A549 (cell line): ENCODE data around the gene ADGRG1. TPM values are rescaled to one million over a fixed set of nuclear protein-coding genes. Genes with fewer than 3 reads are reported as not detected.

Experiments used
- ATAC-seq, 2 experiments: fragments of 200-7000 bp in 1 of 2; fragments of >200 bp in 1 of 2; cut with Nextera tagmentation in 1 of 2; cut with Tn5 transposase in 1 of 2; 3 replicates each; pipeline versions ENCODE4 v1.8.0 to v1.9.1; 2018 to 2020; ENCODE audit warnings: mild to moderate bottlenecking in 1 of 2, moderate library complexity in 1 of 2
- CTCF ChIA-PET: fragments of 300-600 bp; sonication (Branson Sonifier 250); formaldehyde crosslinking; extraction: SDS; loops from one replicate; lab custom pipeline; 2021; ENCODE audit warnings: antibody characterized with exemption, inconsistent platforms; lab: Yijun Ruan, JAX
- POLR2A ChIA-PET: fragments of 350-600 bp; formaldehyde crosslinking; extraction: SDS; loops from one replicate; lab custom pipeline; 2021; ENCODE audit warnings: antibody characterized with exemption, inconsistent platforms; lab: Yijun Ruan, JAX
- DNase-seq, 2 experiments: peaks; one replicate each; pipeline versions ENCODE4 v3.0.0 to v3.0.0-alpha.2; 2011 to 2016; ENCODE audit warnings: low read depth in 1 of 2, low spot score in 1 of 2
- FAIRE-seq: peaks from 2 replicates; lab custom pipeline; 2011; peaks lifted over from hg19 to GRCh38; lab: Jason Lieb, UNC
- H3K27ac ChIP-seq, 2 experiments: fragments of >200 bp; sonication (Bioruptor Twin); formaldehyde crosslinking; 3 replicates each; pipeline ENCODE4 v1.5.1; 2016 to 2017
- H3K4me1 ChIP-seq: fragments of >200 bp; sonication (Bioruptor Twin); formaldehyde crosslinking; 3 replicates; pipeline ENCODE4 v1.6.1; 2016
- H3K4me2 ChIP-seq: fragments of >200 bp; sonication (Bioruptor Twin); formaldehyde crosslinking; 3 replicates; pipeline ENCODE4 v1.6.1; 2016
- H3K4me3 ChIP-seq: fragments of >200 bp; sonication (Bioruptor Twin); formaldehyde crosslinking; 3 replicates; pipeline ENCODE4 v1.5.1; 2016
- H3K9me3 ChIP-seq: fragments of >200 bp; sonication (Bioruptor Twin); formaldehyde crosslinking; 3 replicates; pipeline ENCODE4 v1.6.1; 2016
- CHD4 ChIP-seq: fragments of 200-600 bp; sonication (generic); IDR thresholded peaks from 2 replicates; pipeline ENCODE4 v1.6.1; 2016; ENCODE audit warnings: antibody characterized with exemption, mild to moderate bottlenecking, borderline replicate concordance
- FOSL2 ChIP-seq, 2 experiments: fragments of 450-650 bp in 1 of 2; fragments of >200 bp in 1 of 2; sonication (Bioruptor Twin) in 1 of 2; formaldehyde crosslinking; IDR thresholded peaks; 2 replicates each; pipeline versions ENCODE4 v1.5.0 to v1.6.1; 2016 to 2020; ENCODE audit warnings: mild to moderate bottlenecking in 1 of 2, moderate library complexity in 1 of 2
- HOXB5 ChIP-seq: fragments of 250-450 bp; sonication (Bioruptor Pico); IDR thresholded peaks from 2 replicates; pipeline ENCODE4 v1.5.0; 2020; ENCODE audit warnings: mild to moderate bottlenecking, moderate library complexity
- KDM1A ChIP-seq: fragments of 200-600 bp; sonication (generic); IDR thresholded peaks from 2 replicates; pipeline ENCODE4 v1.6.1; 2016; ENCODE audit warnings: low read depth, mild to moderate bottlenecking
- MYC ChIP-seq: IDR thresholded peaks from 2 replicates; pipeline ENCODE4 v1.6.1; 2012; ENCODE audit warnings: mild to moderate bottlenecking, inconsistent platforms, low read length, improper control_type of control experiment, borderline replicate concordance
- RAD21 ChIP-seq, 2 experiments: fragments of >200 bp in 1 of 2; sonication (Bioruptor Twin) in 1 of 2; formaldehyde crosslinking in 1 of 2; IDR thresholded peaks in 1 of 2; conservative IDR thresholded peaks in 1 of 2; 2 replicates in 1 of 2; 3 replicates in 1 of 2; pipeline ENCODE4 v1.6.1; 2012 to 2018; ENCODE audit warnings: inconsistent platforms in 1 of 2
- RARB ChIP-seq: fragments of 250-450 bp; sonication (Bioruptor Pico); IDR thresholded peaks from 2 replicates; pipeline ENCODE4 v1.8.0; 2021; ENCODE audit warnings: mild to moderate bottlenecking, moderate library complexity
- RCOR1 ChIP-seq: fragments of 150-350 bp; IDR thresholded peaks from 2 replicates; pipeline ENCODE4 v1.6.1; 2014; ENCODE audit warnings: antibody characterized with exemption, low read length, low read depth
- TP53 ChIP-seq: fragments of 250-450 bp; sonication (Bioruptor Pico); IDR thresholded peaks from 2 replicates; pipeline ENCODE4 v1.5.0; 2021; ENCODE audit warnings: mild to moderate bottlenecking, moderate library complexity
- ZC3H11A ChIP-seq: fragments of 450-650 bp; IDR thresholded peaks from 2 replicates; pipeline ENCODE4 v1.6.1; 2014; ENCODE audit warnings: antibody characterized with exemption, mild to moderate bottlenecking
- ZNF302 ChIP-seq: fragments of 250-450 bp; sonication (Bioruptor Pico); IDR thresholded peaks from 2 replicates; pipeline ENCODE4 v1.9.0; 2021; ENCODE audit warnings: inconsistent platforms, mild to moderate bottlenecking, moderate library complexity
- ZSCAN20 ChIP-seq: fragments of 250-450 bp; sonication (Bioruptor Pico); IDR thresholded peaks from 2 replicates; pipeline ENCODE4 v1.8.0; 2022; ENCODE audit warnings: mild to moderate bottlenecking, moderate library complexity
- WGBS: methylation state at CpG from one replicate; pipeline ENCODE4 v1.1.6; 2017; ENCODE audit errors: missing lambda C conversion rate; 5-methylcytosine and 5-hydroxymethylcytosine counted together
- polyA plus RNA-seq, 4 experiments: library from polyadenylated mRNA; depleted of rRNA in 3 of 4; stranded (reverse); fragments of >200 nt; fragmentation: RNase III in 1 of 4; extraction: RNeasy Plus Mini Kit Qiagen cat#74134 plus additional on column Dnase treatment in 1 of 4; gene quantifications; 2 replicates in 3 of 4; 3 replicates in 1 of 4; pipeline ENCODE4 v1.2.3, GENCODE V29; 2011 to 2017
- TF ChIP-seq, protein P1 (sequence below): fragments of 150-350 bp; IDR thresholded peaks from 2 replicates; pipeline ENCODE4 v1.6.1; 2014; ENCODE audit warnings: low read depth, mild to moderate bottlenecking, low read length
- TF ChIP-seq, protein P2 (sequence below): fragments of >200 bp; sonication (Bioruptor Twin); formaldehyde crosslinking; IDR thresholded peaks from 2 replicates; pipeline ENCODE4 v1.6.1; 2016
- TF ChIP-seq, protein P3 (sequence below): fragments of 250-450 bp; sonication (Bioruptor Pico); IDR thresholded peaks from 2 replicates; pipeline ENCODE4 v1.5.0; 2020; ENCODE audit warnings: low read depth, mild to moderate bottlenecking, moderate library complexity
- TF ChIP-seq, protein P4 (sequence below): fragments of 450-650 bp; IDR thresholded peaks from 2 replicates; pipeline ENCODE4 v1.6.1; 2014; ENCODE audit warnings: antibody characterized with exemption

The ADGRG1 gene
- polyA plus RNA-seq, 2 of the 4 experiments (the other 2 are of a cell fraction): 28.3 to 142 TPM

DNA sequence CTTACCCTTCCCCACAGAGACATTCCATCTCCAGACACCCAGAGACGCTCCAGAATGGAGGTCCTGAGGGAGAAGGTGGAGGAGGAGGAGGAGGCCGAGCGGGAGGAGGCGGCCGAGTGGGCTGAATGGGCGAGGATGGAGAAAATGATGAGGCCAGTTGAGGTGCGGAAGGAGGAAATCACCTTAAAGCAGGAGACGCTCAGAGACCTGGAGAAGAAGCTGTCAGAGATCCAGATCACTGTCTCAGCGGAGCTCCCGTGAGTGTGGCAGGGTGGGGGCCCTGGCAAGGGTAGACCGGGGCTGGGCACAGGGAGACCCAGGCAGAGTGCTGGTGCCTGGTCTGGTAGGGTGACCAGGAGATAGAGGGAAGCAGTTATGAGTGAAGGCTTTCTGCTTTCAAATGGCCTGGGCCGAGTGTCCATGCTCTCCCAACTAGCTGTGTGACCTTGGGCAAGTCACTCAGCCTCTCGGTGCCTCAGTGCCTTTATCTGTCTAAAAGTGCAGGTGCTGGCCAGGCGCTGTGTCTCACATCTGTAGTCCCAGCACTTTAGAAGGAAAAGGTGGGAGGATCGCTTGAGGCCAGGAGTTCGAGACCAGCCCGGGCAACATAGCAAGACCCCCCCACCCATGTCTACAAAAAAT, 69.6 kb downstream of the ADGRG1 start:
- FAIRE-seq: no peak

DNA sequence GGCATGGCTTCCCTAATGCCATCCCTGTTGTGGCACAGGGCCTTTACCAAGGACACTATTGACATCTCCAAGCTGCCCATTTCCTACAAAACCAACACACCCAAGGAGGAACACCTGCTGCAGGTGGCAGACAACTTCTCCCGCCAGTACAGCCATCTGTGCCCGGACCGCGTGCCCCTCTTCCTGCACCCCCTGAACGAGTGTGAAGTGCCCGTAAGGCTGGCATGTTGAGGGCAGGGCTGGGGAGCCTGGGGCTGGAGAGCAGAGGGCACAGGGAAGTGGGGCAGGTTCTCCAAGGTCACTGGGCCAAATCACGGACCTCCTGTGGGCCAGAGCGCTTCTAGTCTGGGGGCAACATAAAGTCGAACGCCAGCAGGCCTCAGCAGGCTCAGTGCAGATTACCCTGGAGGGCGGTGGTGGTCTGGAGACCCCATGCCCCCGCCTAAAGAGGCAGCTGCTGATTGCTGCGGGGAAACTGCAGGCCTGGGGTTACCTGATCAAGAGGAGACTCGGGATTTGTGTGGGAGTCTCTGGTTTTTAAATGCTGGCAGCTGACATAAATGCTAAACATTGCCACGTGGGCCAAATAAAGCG, 70.5 kb downstream of the ADGRG1 start:
- 65% methylated on average over 16 of the region's 16 CpGs for WGBS
- no peak overlapping the region for H3K4me2 ChIP-seq
- ATAC-seq: no peak
- H3K4me3 ChIP-seq: no peak overlapping the region
- TF ChIP-seq, protein P1, sequence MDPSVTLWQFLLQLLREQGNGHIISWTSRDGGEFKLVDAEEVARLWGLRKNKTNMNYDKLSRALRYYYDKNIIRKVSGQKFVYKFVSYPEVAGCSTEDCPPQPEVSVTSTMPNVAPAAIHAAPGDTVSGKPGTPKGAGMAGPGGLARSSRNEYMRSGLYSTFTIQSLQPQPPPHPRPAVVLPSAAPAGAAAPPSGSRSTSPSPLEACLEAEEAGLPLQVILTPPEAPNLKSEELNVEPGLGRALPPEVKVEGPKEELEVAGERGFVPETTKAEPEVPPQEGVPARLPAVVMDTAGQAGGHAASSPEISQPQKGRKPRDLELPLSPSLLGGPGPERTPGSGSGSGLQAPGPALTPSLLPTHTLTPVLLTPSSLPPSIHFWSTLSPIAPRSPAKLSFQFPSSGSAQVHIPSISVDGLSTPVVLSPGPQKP: no peak
- TF ChIP-seq CHD4: no peak
- TF ChIP-seq ZNF302 (CRISPR knock-in tag): no peak
- no peak for TF ChIP-seq FOSL2 (IDR thresholded peaks at IDR 0.05)
- no peak for TF ChIP-seq FOSL2 (CRISPR knock-in tag; IDR thresholded peaks at IDR 0.05)
- TF ChIP-seq, protein P2, sequence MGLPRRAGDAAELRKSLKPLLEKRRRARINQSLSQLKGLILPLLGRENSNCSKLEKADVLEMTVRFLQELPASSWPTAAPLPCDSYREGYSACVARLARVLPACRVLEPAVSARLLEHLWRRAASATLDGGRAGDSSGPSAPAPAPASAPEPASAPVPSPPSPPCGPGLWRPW: no peak
- TF ChIP-seq TP53 (CRISPR knock-in tag): no peak
- TF ChIP-seq RARB (CRISPR knock-in tag): no peak
- TF ChIP-seq HOXB5: no peak
- no peak overlapping the region for H3K27ac ChIP-seq
- ChIA-PET POLR2A (no interaction called here), CTCF (interaction anchor here (0.7 to 4.4 kb wide), 6 partner anchors 14 to 122 kb away, joined by 3 to 19 read pairs (median 8); no protein-coding TSS in a partner anchor)
- no peak for FAIRE-seq
- no peaks in the 10 kb centered on the region for H3K9me3 ChIP-seq
- no peak for DNase-seq
- H3K4me1 ChIP-seq: peaks cover 10% of the 10 kb centered on the region; the same call in 2 of the 3 replicates

More for the DNA sequence above, 69.6 kb downstream of the ADGRG1 start:
- WGBS: 88% methylated on average over 17 of the region's 17 CpGs
- Histone ChIP-seq H3K27ac (no peak overlapping the region), H3K4me3 (no peak overlapping the region), H3K4me2 (no peak overlapping the region), H3K9me3 (no peaks in the 10 kb centered on the region), H3K4me1 (peaks cover 5% of the 10 kb centered on the region; the same call in 1 of the 3 replicates)
- ATAC-seq (no peak), DNase-seq (no peak)
- ChIA-PET POLR2A (no interaction called here), CTCF (interaction anchor here (0.7 to 4.4 kb wide), 4 partner anchors 15 to 122 kb away, joined by 3 to 19 read pairs (median 7); no protein-coding TSS in a partner anchor)
- TF ChIP-seq RCOR1 (no peak), ZSCAN20 (no peak)
- TF ChIP-seq, protein P3, sequence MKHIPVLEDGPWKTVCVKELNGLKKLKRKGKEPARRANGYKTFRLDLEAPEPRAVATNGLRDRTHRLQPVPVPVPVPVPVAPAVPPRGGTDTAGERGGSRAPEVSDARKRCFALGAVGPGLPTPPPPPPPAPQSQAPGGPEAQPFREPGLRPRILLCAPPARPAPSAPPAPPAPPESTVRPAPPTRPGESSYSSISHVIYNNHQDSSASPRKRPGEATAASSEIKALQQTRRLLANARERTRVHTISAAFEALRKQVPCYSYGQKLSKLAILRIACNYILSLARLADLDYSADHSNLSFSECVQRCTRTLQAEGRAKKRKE: no peak

DNA sequence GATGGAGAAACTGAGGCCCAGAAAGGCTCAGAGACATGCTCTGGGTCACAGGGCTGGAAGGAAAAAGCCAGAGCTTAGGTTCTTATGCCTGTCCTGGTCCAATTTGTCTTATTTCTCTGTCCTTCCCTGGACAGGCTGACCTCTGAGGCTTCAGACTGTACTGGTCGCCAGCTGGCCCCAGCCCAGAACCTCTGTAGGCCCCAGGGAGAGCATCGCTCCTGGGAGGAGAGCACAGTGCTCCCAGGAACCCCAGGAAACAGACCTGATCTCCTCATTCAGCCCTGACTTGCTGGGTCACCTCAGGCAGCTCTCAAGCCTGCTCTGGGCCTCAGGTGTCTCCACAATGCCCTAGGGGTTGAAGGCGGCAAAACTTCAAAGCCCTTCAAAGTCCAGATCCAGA, 71.1 kb downstream of the ADGRG1 start:
- FAIRE-seq (no peak), DNase-seq (no peak), ATAC-seq (no peak)
- 92% methylated on average over 3 of the region's 3 CpGs for WGBS
- H3K9me3 ChIP-seq: no peaks in the 10 kb centered on the region
- POLR2A ChIA-PET: no interaction called here
- no peak overlapping the region for H3K4me2 ChIP-seq
- TF ChIP-seq CHD4: no peak
- no peak for TF ChIP-seq ZC3H11A
- TF ChIP-seq RAD21 (conservative IDR thresholded peaks at IDR 0.05 in 1 of 2, IDR thresholded peaks at IDR 0.05 in 1 of 2): no peak
- no peak for TF ChIP-seq FOSL2 (IDR thresholded peaks at IDR 0.05)
- no peak for TF ChIP-seq FOSL2 (CRISPR knock-in tag; IDR thresholded peaks at IDR 0.05)
- TF ChIP-seq MYC: no peak
- TF ChIP-seq KDM1A: no peak
- TF ChIP-seq, protein P4, sequence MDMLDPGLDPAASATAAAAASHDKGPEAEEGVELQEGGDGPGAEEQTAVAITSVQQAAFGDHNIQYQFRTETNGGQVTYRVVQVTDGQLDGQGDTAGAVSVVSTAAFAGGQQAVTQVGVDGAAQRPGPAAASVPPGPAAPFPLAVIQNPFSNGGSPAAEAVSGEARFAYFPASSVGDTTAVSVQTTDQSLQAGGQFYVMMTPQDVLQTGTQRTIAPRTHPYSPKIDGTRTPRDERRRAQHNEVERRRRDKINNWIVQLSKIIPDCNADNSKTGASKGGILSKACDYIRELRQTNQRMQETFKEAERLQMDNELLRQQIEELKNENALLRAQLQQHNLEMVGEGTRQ: no peak
- TF ChIP-seq RARB (CRISPR knock-in tag): no peak
- H3K4me1 ChIP-seq: peaks cover 14% of the 10 kb centered on the region
- no peak overlapping the region for H3K27ac ChIP-seq
- CTCF ChIA-PET: interaction anchor here (2.1 to 4.4 kb wide), 4 partner anchors 13 to 123 kb away, joined by 6 to 19 read pairs (median 10); no protein-coding TSS in a partner anchor
- H3K4me3 ChIP-seq: no peak overlapping the region
